MCF 10A (cell line): ENCODE measurements around the gene CFAP300. TPM values are rescaled to one million over a fixed set of nuclear protein-coding genes. Genes with fewer than 3 reads are reported as not detected.

Experiments used
- BruUV-seq: library from RNA; stranded (reverse); fragments of 400-500 nt; replicated peaks from 2 replicates; lab custom pipeline; 2021; lab: Mats Ljungman, UMichigan
- CTCF ChIA-PET: fragments of 300-600 bp; sonication (Branson Sonifier 250); formaldehyde crosslinking; extraction: SDS; loops from one replicate; lab custom pipeline; 2021; ENCODE audit warnings: antibody characterized with exemption, inconsistent platforms; lab: Yijun Ruan, JAX
- POLR2A ChIA-PET: fragments of 300-600, 350-650 bp; sonication (Branson Sonifier 250); formaldehyde crosslinking; extraction: SDS; loops from one replicate; lab custom pipeline; 2020; ENCODE audit warnings: antibody characterized with exemption, inconsistent platforms; lab: Yijun Ruan, JAX
- DNase-seq: peaks from one replicate; pipeline ENCODE4 v3.0.0-alpha.2; 2018; ENCODE audit not compliant: unreplicated experiment
- H3K27ac Mint-ChIP-seq: one replicate; pipeline ENCODE4 v1.8.0; 2022; ENCODE audit warnings: mild to moderate bottlenecking, low read depth, mixed read lengths; ENCODE audit not compliant: unreplicated experiment
- H3K27me3 Mint-ChIP-seq: one replicate; pipeline ENCODE4 v1.8.0; 2022; ENCODE audit warnings: mixed read lengths; ENCODE audit not compliant: insufficient read depth, unreplicated experiment
- H3K36me3 Mint-ChIP-seq: one replicate; pipeline ENCODE4 v1.8.0; 2022; ENCODE audit warnings: mild to moderate bottlenecking, moderate library complexity, mixed read lengths; ENCODE audit not compliant: insufficient read depth, unreplicated experiment
- H3K4me1 Mint-ChIP-seq: one replicate; pipeline ENCODE4 v1.8.0; 2022; ENCODE audit warnings: mixed read lengths; ENCODE audit not compliant: insufficient read depth, unreplicated experiment
- H3K4me3 Mint-ChIP-seq: one replicate; pipeline ENCODE4 v1.8.0; 2022; ENCODE audit warnings: mild to moderate bottlenecking, moderate library complexity, mixed read lengths; ENCODE audit not compliant: unreplicated experiment
- H3K9me3 Mint-ChIP-seq: one replicate; pipeline ENCODE4 v1.8.0; 2022; ENCODE audit warnings: mixed read lengths; ENCODE audit not compliant: unreplicated experiment
- intact Hi-C: fragments of 100-400 bp; cut with micrococcal nuclease; formaldehyde crosslinking; loops from 2 replicates; pipeline ENCODE4 v1.14.1; 2022
- total RNA-seq: library from RNA; stranded (reverse); gene quantifications from 2 replicates; pipeline ENCODE4 v1.2.3, GENCODE V29; 2022
- TF ChIP-seq, protein P1 (sequence below): fragments of 200-600 bp; IDR thresholded peaks from one replicate; pipeline ENCODE4 v1.8.0; 2022; ENCODE audit warnings: antibody characterized with exemption, mild to moderate bottlenecking; ENCODE audit not compliant: unreplicated experiment

Gene CFAP300
- total RNA-seq, 1 experiment from 2014 or later = 8.0 TPM

DNA sequence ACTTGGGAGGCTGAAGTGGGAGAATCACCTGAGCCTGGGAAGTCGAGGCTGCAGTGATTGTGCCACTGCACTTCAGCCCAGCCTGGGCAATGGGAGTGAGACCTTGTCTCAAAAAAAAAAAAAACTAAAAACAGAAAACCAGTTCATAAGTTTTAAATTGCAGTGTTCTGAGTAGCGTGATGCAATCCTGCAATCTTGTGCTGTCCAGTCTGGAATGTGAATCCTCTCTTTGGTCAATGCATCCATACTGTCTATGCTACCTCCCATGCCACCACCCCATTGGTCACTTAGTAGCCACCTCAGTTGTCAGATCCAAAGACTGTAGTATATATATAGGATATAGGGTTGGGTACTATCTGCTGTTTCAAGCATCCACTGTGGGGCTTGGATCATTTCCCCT lies 74.1 kb downstream of the CFAP300 start:
- intact Hi-C loops = no loop called here
- Mint-ChIP-seq H3K27ac (no peak overlapping the region), H3K27me3 (no peaks in the 10 kb centered on the region), H3K4me3 (no peak overlapping the region), H3K36me3 (peaks cover 40% of the 10 kb centered on the region), H3K4me1 (peaks cover 23% of the 10 kb centered on the region), H3K9me3 (no peaks in the 10 kb centered on the region)
- no peak for DNase-seq
- ChIA-PET POLR2A (interaction anchor here (1.3 to 3.6 kb wide), 3 partner anchors 11 to 103 kb away, joined by 3 to 18 read pairs (median 13); partner anchors contain the start of gene YAP1), CTCF (interaction anchor here (0.7 to 0.8 kb wide), 2 partner anchors 14 to 66 kb away, joined by 3 to 6 read pairs; no protein-coding TSS in a partner anchor)
- BruUV-seq = no TSS peak
- TF ChIP-seq, protein P1, sequence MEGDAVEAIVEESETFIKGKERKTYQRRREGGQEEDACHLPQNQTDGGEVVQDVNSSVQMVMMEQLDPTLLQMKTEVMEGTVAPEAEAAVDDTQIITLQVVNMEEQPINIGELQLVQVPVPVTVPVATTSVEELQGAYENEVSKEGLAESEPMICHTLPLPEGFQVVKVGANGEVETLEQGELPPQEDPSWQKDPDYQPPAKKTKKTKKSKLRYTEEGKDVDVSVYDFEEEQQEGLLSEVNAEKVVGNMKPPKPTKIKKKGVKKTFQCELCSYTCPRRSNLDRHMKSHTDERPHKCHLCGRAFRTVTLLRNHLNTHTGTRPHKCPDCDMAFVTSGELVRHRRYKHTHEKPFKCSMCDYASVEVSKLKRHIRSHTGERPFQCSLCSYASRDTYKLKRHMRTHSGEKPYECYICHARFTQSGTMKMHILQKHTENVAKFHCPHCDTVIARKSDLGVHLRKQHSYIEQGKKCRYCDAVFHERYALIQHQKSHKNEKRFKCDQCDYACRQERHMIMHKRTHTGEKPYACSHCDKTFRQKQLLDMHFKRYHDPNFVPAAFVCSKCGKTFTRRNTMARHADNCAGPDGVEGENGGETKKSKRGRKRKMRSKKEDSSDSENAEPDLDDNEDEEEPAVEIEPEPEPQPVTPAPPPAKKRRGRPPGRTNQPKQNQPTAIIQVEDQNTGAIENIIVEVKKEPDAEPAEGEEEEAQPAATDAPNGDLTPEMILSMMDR = no peak

Other genes with a start within 250 kb of the CFAP300 start
- gene CEP126, start 132.4 kb upstream of the CFAP300 start, total RNA-seq = 3.1 and 4.3 TPM in 2 replicates
- gene ANGPTL5, start 130.9 kb upstream of the CFAP300 start, total RNA-seq = not detected in 2 replicates
- gene YAP1, start 63.0 kb downstream of the CFAP300 start, total RNA-seq = 139 and 158 TPM in 2 replicates